Smooth muscle cell (in vitro differentiated cells): ENCODE results near the gene STON2. TPM values are rescaled to one million over a fixed set of nuclear protein-coding genes. Genes with fewer than 3 reads are reported as not detected.

ENCODE experiments used
- DNase-seq: peaks from one replicate; lab custom pipeline; 2025; ENCODE audit not compliant: unreplicated experiment; lab: John Stamatoyannopoulos, UW
- H2AFZ ChIP-seq: fragments of 200-600 bp; sonication (generic); 2 replicates; pipeline ENCODE4 v1.6.0; 2016; ENCODE audit warnings: antibody characterized with exemption, low read depth, mild to moderate bottlenecking
- H3F3A ChIP-seq: fragments of 200-600 bp; sonication (generic); 2 replicates; pipeline ENCODE4 v1.6.0; 2017; ENCODE audit warnings: antibody characterized with exemption, low read depth
- H3K27ac ChIP-seq: fragments of 200-600 bp; sonication (generic); 2 replicates; pipeline ENCODE4 v1.5.1; 2016; ENCODE audit warnings: low read depth, mild to moderate bottlenecking
- H3K27me3 ChIP-seq: fragments of 200-600 bp; sonication (generic); 2 replicates; pipeline ENCODE4 v1.6.1; 2016; ENCODE audit warnings: low read depth, mild to moderate bottlenecking
- H3K36me3 ChIP-seq: fragments of 200-600 bp; sonication (generic); 2 replicates; pipeline ENCODE4 v1.5.1; 2016; ENCODE audit warnings: low read depth
- H3K4me1 ChIP-seq: fragments of 200-600 bp; sonication (generic); 2 replicates; pipeline ENCODE4 v1.5.1; 2016; ENCODE audit warnings: low read depth
- H3K4me2 ChIP-seq: fragments of 200-600 bp; sonication (generic); 2 replicates; pipeline ENCODE4 v1.6.0; 2016; ENCODE audit warnings: mild to moderate bottlenecking
- H3K4me3 ChIP-seq: fragments of 200-600 bp; sonication (generic); 2 replicates; pipeline ENCODE4 v1.5.1; 2016; ENCODE audit warnings: mild to moderate bottlenecking
- H3K79me2 ChIP-seq: fragments of 200-600 bp; sonication (generic); 2 replicates; pipeline ENCODE4 v1.6.0; 2016; ENCODE audit warnings: low read depth, mild to moderate bottlenecking
- H3K9ac ChIP-seq: fragments of 200-600 bp; sonication (generic); 2 replicates; pipeline ENCODE4 v1.6.0; 2016; ENCODE audit warnings: low read depth
- H3K9me3 ChIP-seq: fragments of 200-600 bp; sonication (generic); replicated peaks from 2 replicates; pipeline ENCODE4 v1.5.1; 2016; ENCODE audit warnings: low read depth
- H4K20me1 ChIP-seq: fragments of 200-600 bp; sonication (generic); 2 replicates; pipeline ENCODE4 v1.6.0; 2016; ENCODE audit warnings: low read depth
- CTCF ChIP-seq: fragments of 200-600 bp; sonication (generic); IDR thresholded peaks from 2 replicates; pipeline ENCODE4 v1.5.1; 2017; ENCODE audit warnings: borderline replicate concordance, mild to moderate bottlenecking, antibody characterized with exemption; ENCODE audit not compliant: insufficient read depth, poor library complexity, severe bottlenecking
- WGBS: methylation state at CpG from one replicate; pipeline ENCODE4 v1.1.7; 2016; ENCODE audit warnings: low lambda C conversion rate; 5-methylcytosine and 5-hydroxymethylcytosine counted together
- polyA plus RNA-seq: library from polyadenylated mRNA; unstranded; fragments of >200 nt; fragmentation: Nextera tagmentation; extraction: Ambion mirVana; gene quantifications from 2 replicates; pipeline ENCODE4 v1.2.1, GENCODE V29; 2016
- total RNA-seq: library from RNA; depleted of rRNA; stranded (reverse); fragments of >200 nt; gene quantifications from 2 replicates; pipeline ENCODE4 v1.2.3, GENCODE V29; 2014

Gene STON2
- total and polyA plus RNA-seq, 2 experiments from 2014 or later = 1.7 to 43.6 TPM

- H4K20me1 ChIP-seq = no peaks in the 10 kb centered on the region
- H3K27me3 ChIP-seq = no peaks in the 10 kb centered on the region
- H3K4me3 ChIP-seq = no peak overlapping the region
- no peaks in the 10 kb centered on the region for H3K9me3 ChIP-seq
- no peak overlapping the region for H3K9ac ChIP-seq
- TF ChIP-seq CTCF = no peak
- H3K27ac ChIP-seq = no peak overlapping the region
- H3F3A ChIP-seq = no peaks in the 10 kb centered on the region
- H3K4me1 ChIP-seq = no peaks in the 10 kb centered on the region
- H3K4me2 ChIP-seq = no peak overlapping the region
- H3K79me2 ChIP-seq = no peaks in the 10 kb centered on the region
- H3K36me3 ChIP-seq = no peaks in the 10 kb centered on the region
- no peak overlapping the region for H2AFZ ChIP-seq
- 93% methylated on average over 3 of the region's 3 CpGs for WGBS
- DNase-seq = no peak
Measured at GRCh38 chr14:81341781-81342180, 58.3 kb downstream of the STON2 start.

GRCh38 chr14:81341370-81341769 lies 58.8 kb downstream of the STON2 start:
- Histone ChIP-seq H2AFZ (no peak overlapping the region), H3K9ac (no peak overlapping the region), H3K4me2 (no peak overlapping the region), H3K36me3 (no peaks in the 10 kb centered on the region), H3K79me2 (no peaks in the 10 kb centered on the region), H3K27ac (no peak overlapping the region), H3F3A (no peaks in the 10 kb centered on the region), H3K9me3 (no peaks in the 10 kb centered on the region), H4K20me1 (no peaks in the 10 kb centered on the region), H3K27me3 (no peaks in the 10 kb centered on the region), H3K4me3 (no peak overlapping the region), H3K4me1 (no peaks in the 10 kb centered on the region)
- TF ChIP-seq CTCF = no peak
- DNase-seq = no peak
- WGBS = 94% methylated on average over 2 of the region's 2 CpGs

GRCh38 chr14:81340201-81340600 lies 59.9 kb downstream of the STON2 start:
- no peak overlapping the region for H2AFZ ChIP-seq
- no peak overlapping the region for H3K9ac ChIP-seq
- no peaks in the 10 kb centered on the region for H3K36me3 ChIP-seq
- TF ChIP-seq CTCF = no peak
- H3K27ac ChIP-seq = no peak overlapping the region
- H3K27me3 ChIP-seq = no peaks in the 10 kb centered on the region
- H3K4me2 ChIP-seq = no peak overlapping the region
- no peaks in the 10 kb centered on the region for H3F3A ChIP-seq
- H3K4me1 ChIP-seq = no peaks in the 10 kb centered on the region
- H3K4me3 ChIP-seq = no peak overlapping the region
- no peak for DNase-seq
- WGBS = 93% methylated on average over 5 of the region's 5 CpGs
- H4K20me1 ChIP-seq = no peaks in the 10 kb centered on the region
- H3K9me3 ChIP-seq = no peaks in the 10 kb centered on the region
- no peaks in the 10 kb centered on the region for H3K79me2 ChIP-seq

GRCh38 chr14:81337073-81337472 lies 63.1 kb downstream of the STON2 start:
- H3K79me2 ChIP-seq = no peaks in the 10 kb centered on the region
- H3K27me3 ChIP-seq = no peaks in the 10 kb centered on the region
- H3K9me3 ChIP-seq = no peaks in the 10 kb centered on the region
- H2AFZ ChIP-seq = no peak overlapping the region
- H3K27ac ChIP-seq = no peak overlapping the region
- no peaks in the 10 kb centered on the region for H4K20me1 ChIP-seq
- no peak for TF ChIP-seq CTCF
- no peak overlapping the region for H3K4me2 ChIP-seq
- H3F3A ChIP-seq = no peaks in the 10 kb centered on the region
- peaks cover 3% of the 10 kb centered on the region for H3K4me1 ChIP-seq
- DNase-seq = no peak
- H3K9ac ChIP-seq = no peak overlapping the region
- no peak overlapping the region for H3K4me3 ChIP-seq
- H3K36me3 ChIP-seq = no peaks in the 10 kb centered on the region
- 96% methylated on average over 4 of the region's 4 CpGs for WGBS
